Uterus (tissue), 4 donors: ENCODE data around the gene BPHL. TPM values are rescaled to one million over a fixed set of nuclear protein-coding genes. Genes with fewer than 3 reads are reported as not detected.
"Not testable (repeated sequence)": the region's sequence is repeated elsewhere in the genome, so short reads cannot be mapped to it uniquely, and the experiment has no call there.

Source experiments
- DNase-seq, 2 donors: peaks; one replicate each; pipeline ENCODE4 v3.0.0-alpha.2; 2019 to 2020
- H3K27ac ChIP-seq, 2 donors: fragments of 200-600 bp; sonication (generic); 1 replicate in 1 of 2; 2 replicates in 1 of 2; pipeline ENCODE4 v1.5.1; 2016 to 2018
- H3K27me3 ChIP-seq, 2 donors: fragments of 200-600 bp; sonication (generic); one replicate each; pipeline ENCODE4 v1.5.1; 2018 to 2019; ENCODE audit warnings: control low read depth in 1 of 2
- H3K36me3 ChIP-seq, 2 donors: fragments of 200-600 bp; sonication (generic); one replicate each; pipeline ENCODE4 v1.5.1; 2019; ENCODE audit warnings: control low read depth in 1 of 2
- H3K4me1 ChIP-seq, 2 donors: fragments of 200-600 bp; sonication (generic); one replicate each; pipeline ENCODE4 v1.5.1; 2018 to 2019; ENCODE audit warnings: control low read depth in 1 of 2
- H3K4me3 ChIP-seq, 2 donors: fragments of 200-600 bp; sonication (generic); 1 replicate in 1 of 2; 2 replicates in 1 of 2; pipeline ENCODE4 v1.5.1; 2018 to 2019; ENCODE audit warnings: mild to moderate bottlenecking in 1 of 2
- H3K9me3 ChIP-seq, 2 donors: fragments of 200-600 bp; sonication (generic); one replicate each; pipeline ENCODE4 v1.5.1; 2019; ENCODE audit warnings: control low read depth in 1 of 2
- POLR2A ChIP-seq, 2 donors: fragments of 450-650 bp; IDR thresholded peaks; one replicate each; pipeline ENCODE4 v1.6.1; 2016; ENCODE audit warnings: antibody characterized with exemption in 2 of 2, mild to moderate bottlenecking in 1 of 2, moderate library complexity in 1 of 2
- intact Hi-C: fragments of 100-400 bp; cut with DNase I; formaldehyde crosslinking; loops from one replicate; pipeline ENCODE4 v1.15.1; 2023; ENCODE audit warnings: low total_unique reads
- total RNA-seq, 4 donors: library from RNA; depleted of rRNA in 3 of 4; stranded (reverse); fragments of >200 nt in 3 of 4; gene quantifications; one replicate each; pipeline versions ENCODE4 v1.1.0 to v1.2.4, GENCODE V29; 2014 to 2023
- TF ChIP-seq, protein P1 (sequence below), 4 experiments: fragments of 200-600 bp in 2 of 4; fragments of 450-650 bp in 2 of 4; sonication (generic) in 2 of 4; IDR thresholded peaks; one replicate each; pipeline ENCODE4 v1.5.1; 2016 to 2019; ENCODE audit warnings: antibody characterized with exemption in 4 of 4, mild to moderate bottlenecking in 2 of 4, moderate library complexity in 1 of 4
- donor health status: DM: yes; HTN: yes; CAD: no.

The BPHL gene
- total RNA-seq, 4 donors from 2014 or later, result 4.1 to 30.9 (median 22.0) TPM

DNA sequence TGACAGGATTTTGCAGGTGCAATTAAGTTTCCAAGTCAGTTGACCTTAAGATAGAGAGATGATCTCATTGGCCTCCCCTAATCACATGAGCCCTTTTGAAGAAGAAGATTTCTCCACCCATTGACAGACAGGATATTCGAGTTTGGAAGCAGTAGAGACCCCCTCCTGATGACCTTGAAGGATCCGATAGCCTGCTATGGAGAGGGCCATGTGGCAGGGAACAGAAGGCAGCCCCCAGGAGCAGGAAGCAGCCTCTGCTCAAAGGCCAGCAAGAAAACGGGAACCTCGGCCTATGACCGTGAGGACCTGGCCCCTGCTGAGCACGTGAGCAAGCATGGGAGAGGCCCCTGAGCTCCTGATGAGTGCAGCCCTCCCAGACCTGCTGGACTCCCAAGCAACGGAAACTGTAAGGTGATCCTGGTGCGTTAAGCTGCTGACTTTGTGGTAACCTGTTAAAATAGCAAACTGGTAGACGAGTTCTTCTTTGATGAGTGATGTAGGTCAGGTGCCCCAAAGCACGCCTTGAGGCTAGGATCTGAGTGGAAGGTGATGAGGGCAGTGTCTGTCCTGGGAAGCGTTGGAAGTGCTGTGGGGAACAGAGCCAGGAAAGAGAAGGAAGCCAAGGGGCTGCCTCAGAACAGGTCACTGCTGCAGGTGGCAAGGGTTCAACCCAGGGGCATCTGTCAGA lies 57.3 kb downstream of the BPHL start:
- DNase-seq, result no peak
- no peaks in the 10 kb centered on the region for H3K27me3 ChIP-seq
- TF ChIP-seq, protein P1, sequence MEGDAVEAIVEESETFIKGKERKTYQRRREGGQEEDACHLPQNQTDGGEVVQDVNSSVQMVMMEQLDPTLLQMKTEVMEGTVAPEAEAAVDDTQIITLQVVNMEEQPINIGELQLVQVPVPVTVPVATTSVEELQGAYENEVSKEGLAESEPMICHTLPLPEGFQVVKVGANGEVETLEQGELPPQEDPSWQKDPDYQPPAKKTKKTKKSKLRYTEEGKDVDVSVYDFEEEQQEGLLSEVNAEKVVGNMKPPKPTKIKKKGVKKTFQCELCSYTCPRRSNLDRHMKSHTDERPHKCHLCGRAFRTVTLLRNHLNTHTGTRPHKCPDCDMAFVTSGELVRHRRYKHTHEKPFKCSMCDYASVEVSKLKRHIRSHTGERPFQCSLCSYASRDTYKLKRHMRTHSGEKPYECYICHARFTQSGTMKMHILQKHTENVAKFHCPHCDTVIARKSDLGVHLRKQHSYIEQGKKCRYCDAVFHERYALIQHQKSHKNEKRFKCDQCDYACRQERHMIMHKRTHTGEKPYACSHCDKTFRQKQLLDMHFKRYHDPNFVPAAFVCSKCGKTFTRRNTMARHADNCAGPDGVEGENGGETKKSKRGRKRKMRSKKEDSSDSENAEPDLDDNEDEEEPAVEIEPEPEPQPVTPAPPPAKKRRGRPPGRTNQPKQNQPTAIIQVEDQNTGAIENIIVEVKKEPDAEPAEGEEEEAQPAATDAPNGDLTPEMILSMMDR (IDR thresholded peaks at IDR 0.05), result no peak
- TF ChIP-seq POLR2A (IDR thresholded peaks at IDR 0.05), result no peak
- H3K36me3 ChIP-seq, result no peaks in the 10 kb centered on the region
- H3K4me1 ChIP-seq, result no peaks in the 10 kb centered on the region
- H3K9me3 ChIP-seq, result no peaks in the 10 kb centered on the region
- H3K27ac ChIP-seq, result no peak overlapping the region
- intact Hi-C loops, result no loop called here
- H3K4me3 ChIP-seq, result no peak overlapping the region

DNA sequence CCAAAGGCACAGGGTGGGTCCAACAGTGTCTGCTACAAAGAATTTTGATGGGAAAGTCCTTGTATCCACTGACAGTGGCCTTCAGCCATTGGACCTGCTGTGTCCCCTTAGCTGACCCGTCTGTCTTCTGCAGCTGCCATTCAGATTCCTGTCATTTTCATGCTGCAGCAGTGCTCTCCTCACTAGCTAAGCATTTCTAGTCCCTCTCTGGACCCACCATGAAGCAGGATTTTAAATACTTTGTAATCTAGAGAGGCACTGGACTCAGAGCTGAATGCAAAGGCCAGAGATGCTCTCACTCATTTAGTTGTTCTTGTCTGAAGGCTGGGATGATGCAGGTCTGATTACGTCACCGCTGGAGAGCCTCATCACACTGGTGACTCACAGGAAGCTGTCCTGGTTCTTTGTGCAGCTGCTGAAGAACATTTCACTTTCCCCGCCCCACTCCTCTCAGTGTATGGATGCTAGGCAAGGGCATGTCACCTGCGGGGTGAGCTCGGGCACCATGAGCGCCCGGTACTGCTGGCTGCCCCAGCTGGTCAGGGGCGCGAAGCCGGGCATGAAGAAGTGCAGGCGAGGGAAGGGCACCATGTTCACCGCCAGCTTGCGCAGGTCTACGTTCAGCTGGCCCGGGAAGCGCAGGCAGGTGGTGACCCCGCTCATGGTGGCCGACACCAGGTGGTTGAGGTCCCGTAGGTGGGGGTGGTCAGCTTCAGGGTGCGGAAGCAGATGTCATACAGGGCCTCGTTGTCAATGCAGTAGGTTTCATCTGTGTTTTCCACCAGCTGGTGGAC lies 58.2 kb downstream of the BPHL start:
- Histone ChIP-seq H3K36me3 (no peaks in the 10 kb centered on the region), H3K27me3 (no peaks in the 10 kb centered on the region), H3K9me3 (no peaks in the 10 kb centered on the region), H3K27ac (no peak overlapping the region), H3K4me1 (no peaks in the 10 kb centered on the region), H3K4me3 (no peak overlapping the region)
- no peak for TF ChIP-seq POLR2A (IDR thresholded peaks at IDR 0.05)
- TF ChIP-seq, protein P1 (IDR thresholded peaks at IDR 0.05), result no peak
- peak; percentile 38 to 42 for DNase-seq
- intact Hi-C loops, result no loop called here

DNA sequence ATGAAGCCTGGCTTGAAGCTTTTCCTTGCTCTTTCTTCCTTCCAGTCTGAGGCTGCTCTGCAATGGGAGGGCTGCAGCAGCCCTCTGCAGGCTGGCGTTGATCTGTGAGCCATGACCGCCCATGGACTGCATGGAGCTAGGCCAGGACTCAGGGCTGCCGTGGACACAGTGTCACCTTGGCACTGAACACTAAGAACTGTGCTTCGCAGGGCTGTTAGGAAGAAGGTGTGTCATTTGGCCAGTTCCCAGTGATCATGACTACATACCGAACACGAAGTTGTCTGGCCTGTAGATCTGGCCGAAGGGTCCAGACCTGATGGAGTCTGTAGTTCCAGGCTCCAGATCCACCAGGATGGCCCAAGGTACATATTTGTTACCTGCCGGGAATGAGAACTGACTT lies 60.2 kb downstream of the BPHL start:
- H3K27me3 ChIP-seq, H3K4me3 ChIP-seq, H3K4me1 ChIP-seq, intact Hi-C loops, H3K27ac ChIP-seq, H3K36me3 ChIP-seq, DNase-seq, H3K9me3 ChIP-seq: not testable (repeated sequence)

DNA sequence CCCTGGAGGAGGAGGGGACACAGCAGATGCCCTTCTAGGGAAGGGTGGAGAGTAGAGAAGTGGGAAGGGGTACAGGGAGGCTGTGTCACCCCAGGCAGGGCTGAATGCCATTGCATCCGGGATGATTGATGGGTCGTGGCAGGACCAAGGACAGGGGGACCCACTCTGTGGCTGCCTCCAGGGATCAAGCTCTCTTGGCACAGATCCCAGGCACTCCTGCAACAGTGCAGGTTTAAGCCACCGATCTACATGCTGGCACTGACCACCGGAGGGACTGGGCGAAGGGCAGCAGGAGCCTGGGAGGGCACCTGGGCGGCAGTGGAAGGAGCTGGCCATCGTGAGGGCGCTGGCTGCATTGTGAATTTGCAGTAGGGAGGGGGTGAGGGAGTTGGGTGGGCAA lies 61.4 kb downstream of the BPHL start:
- H3K27me3 ChIP-seq, H3K4me3 ChIP-seq, H3K36me3 ChIP-seq, H3K9me3 ChIP-seq, intact Hi-C loops, H3K4me1 ChIP-seq, DNase-seq, H3K27ac ChIP-seq: not testable (repeated sequence)

DNA sequence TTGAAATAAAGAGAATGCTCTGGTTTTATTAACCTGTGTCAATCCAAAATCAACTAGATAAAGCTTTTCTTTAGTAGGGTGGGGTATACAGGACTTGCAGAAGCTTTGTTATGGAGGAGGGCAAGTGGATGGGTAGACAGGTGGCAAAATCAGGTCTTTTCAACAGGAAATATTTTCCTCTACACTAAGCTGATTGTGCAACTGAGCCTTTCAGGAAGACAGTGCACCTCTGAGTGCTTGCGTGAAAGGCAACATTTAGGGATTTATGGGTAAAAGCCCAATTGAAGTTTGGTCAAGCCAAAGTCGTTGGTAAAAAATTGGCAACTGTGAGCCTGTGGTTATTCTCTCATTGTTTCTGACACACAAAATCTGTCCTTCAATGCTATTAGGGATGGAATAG lies 62.6 kb downstream of the BPHL start:
- intact Hi-C loops, result no loop called here
- H3K27me3 ChIP-seq, result no peaks in the 10 kb centered on the region
- no peaks in the 10 kb centered on the region for H3K9me3 ChIP-seq
- DNase-seq, result no peak
- no peaks in the 10 kb centered on the region for H3K4me1 ChIP-seq
- TF ChIP-seq, protein P1 (IDR thresholded peaks at IDR 0.05), result no peak
- TF ChIP-seq POLR2A (IDR thresholded peaks at IDR 0.05), result no peak
- no peak overlapping the region for H3K27ac ChIP-seq
- no peaks in the 10 kb centered on the region for H3K36me3 ChIP-seq
- H3K4me3 ChIP-seq, result no peak overlapping the region

DNA sequence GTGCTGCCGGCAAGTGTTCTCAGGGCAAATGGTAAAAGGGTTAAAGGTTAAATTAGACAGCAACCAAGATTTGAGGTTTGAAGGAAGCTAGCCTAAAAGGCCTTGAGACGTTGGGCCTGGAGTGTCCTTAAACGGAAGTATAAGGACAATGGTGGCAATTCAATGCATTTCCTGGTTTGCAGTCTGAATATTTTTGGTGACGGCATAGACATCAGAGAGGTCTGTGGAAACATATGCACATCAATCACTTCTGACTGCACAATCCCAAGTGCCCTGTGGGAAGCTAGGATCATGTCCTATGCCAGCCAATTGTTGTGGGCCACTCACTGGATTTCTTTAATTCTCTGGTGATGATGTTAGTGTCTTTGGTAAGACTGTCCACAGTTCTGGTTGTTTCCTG lies 64.6 kb downstream of the BPHL start:
- intact Hi-C loops, result no loop called here
- H3K4me1 ChIP-seq, result no peaks in the 10 kb centered on the region
- TF ChIP-seq, protein P1 (IDR thresholded peaks at IDR 0.05), result no peak
- TF ChIP-seq POLR2A (IDR thresholded peaks at IDR 0.05), result no peak
- no peak for DNase-seq
- H3K27ac ChIP-seq, result no peak overlapping the region
- H3K4me3 ChIP-seq, result no peak overlapping the region
- H3K27me3 ChIP-seq, result no peaks in the 10 kb centered on the region
- H3K36me3 ChIP-seq, result no peaks in the 10 kb centered on the region
- H3K9me3 ChIP-seq, result no peaks in the 10 kb centered on the region
